HG03565 (cell line): ENCODE data around the gene SHC1.
A peak's percentile ranks its signal among the peaks of the same experiment; 100 is the strongest.

Source experiments
- ATAC-seq: cut with Tn5 transposase; IDR thresholded peaks from one replicate; pipeline ENCODE4 v1.9.1; 2021; ENCODE audit warnings: mild to moderate bottlenecking, moderate library complexity; ENCODE audit not compliant: unreplicated experiment

SHC1 gene

DNA sequence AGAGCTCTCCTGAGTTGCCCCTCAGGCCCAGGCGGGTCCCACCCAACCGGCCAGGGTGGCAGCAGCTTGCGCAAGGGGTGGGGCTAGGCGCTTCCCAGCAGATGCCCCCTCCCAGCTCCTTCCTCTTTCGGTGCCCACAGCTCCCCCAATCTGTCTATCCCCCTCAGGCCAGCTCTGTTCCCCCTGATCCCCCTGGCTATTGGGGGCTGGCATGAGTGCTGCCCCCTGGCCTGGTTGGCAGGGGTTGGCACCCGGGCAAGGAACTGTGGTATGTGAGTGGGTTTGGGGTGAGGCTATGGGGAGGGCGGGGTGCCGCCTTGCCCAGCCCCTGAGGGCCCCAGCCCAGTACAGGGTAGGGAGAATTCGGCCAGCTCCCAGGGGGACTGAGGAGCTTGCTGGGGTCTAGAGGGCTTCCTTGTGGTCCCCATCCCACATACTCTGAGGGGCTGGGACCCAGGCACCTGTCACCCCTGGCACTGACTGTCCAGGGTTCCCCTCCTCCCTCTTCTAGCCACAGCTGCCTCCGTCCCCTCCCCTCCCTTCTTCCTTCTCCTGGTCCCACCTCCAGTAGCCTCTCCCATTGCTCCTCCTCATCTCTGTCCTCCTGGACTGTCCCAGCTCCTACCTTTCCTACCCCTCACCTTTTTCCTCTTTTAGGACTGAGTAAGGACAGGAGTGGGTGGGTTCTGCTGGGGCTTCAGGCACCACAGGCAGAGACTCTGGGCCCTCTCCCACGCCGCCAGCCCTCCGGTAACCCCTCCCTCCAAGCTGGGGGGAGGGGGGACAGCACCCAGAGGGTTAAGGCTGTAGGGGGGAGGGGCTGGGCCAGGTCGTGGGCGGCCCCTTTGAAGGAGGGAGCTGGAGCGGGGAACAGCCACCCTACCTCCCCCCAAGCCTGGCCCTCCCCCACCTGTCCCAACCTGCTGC lies 37.7 kb upstream of the SHC1 start:
- no peak for ATAC-seq

DNA sequence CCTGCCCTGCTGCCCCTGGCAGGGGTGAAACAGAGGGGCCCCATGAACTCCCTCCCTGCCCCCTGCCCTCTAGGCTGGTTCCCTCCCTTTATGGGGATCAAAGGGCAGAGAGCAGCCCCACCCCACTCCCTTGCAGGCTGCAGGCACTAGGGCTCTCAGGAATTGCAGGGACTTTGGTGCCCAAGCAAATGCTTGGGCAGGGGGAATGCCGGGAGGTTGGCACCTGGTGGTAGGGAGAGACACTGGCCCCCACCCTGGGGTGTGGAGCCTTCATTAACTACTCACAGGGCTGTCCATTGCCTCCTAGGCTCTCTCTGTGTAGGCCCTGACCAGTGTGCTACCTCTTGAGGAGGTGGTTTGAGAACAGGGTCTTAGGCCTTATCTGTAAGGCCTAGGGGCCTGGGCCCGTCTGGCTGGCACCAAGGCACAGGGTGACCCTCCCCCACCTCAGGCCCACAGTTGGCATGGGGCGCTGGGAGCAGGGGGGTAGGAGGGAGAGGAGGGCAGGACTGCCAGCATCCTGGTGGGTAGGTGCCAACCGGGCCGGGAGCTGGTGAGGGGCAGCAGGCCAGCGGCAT lies 36.8 kb upstream of the SHC1 start:
- no peak for ATAC-seq

- no peak for ATAC-seq
These were observed 36.1 kb upstream of the SHC1 start for GRCh38 chr1:155006601-155007101.

- no peak for ATAC-seq
These were observed 34.8 kb upstream of the SHC1 start for GRCh38 chr1:155005076-155006011.

GRCh38 chr1:155004352-155005075 lies 34.0 kb upstream of the SHC1 start:
- no peak for ATAC-seq

DNA sequence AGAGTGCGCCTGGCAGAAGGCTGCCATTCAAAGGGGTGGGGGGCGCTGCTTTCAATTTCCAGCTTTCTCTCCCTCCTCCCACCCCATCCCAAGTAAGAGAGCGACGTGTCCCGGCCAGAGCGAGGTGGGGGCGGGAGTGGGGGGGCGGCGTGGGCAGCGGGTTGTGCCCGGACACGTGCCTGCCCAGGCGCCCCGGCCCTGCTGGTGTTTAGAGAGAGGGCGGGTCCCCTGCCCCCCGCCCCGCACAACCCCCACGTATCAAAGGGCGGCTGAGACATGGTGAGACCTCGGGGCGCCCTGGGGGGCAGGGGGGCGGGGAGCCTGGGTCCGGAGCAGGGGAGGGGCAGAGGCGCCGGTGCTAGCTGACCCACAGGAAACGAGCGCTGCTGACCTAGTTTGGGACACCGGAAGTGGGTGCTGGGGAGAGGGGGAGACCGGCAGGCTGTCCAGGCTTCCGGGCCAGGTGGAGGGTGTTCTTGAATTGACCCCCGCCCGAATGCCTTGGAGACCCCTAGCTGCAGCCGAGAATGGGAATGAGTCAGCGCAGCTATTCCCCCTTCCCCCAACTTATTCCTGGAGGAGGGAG lies 33.3 kb upstream of the SHC1 start:
- ATAC-seq: no peak

- ATAC-seq: no peak
These were observed 32.7 kb upstream of the SHC1 start for GRCh38 chr1:155003227-155003765.

DNA sequence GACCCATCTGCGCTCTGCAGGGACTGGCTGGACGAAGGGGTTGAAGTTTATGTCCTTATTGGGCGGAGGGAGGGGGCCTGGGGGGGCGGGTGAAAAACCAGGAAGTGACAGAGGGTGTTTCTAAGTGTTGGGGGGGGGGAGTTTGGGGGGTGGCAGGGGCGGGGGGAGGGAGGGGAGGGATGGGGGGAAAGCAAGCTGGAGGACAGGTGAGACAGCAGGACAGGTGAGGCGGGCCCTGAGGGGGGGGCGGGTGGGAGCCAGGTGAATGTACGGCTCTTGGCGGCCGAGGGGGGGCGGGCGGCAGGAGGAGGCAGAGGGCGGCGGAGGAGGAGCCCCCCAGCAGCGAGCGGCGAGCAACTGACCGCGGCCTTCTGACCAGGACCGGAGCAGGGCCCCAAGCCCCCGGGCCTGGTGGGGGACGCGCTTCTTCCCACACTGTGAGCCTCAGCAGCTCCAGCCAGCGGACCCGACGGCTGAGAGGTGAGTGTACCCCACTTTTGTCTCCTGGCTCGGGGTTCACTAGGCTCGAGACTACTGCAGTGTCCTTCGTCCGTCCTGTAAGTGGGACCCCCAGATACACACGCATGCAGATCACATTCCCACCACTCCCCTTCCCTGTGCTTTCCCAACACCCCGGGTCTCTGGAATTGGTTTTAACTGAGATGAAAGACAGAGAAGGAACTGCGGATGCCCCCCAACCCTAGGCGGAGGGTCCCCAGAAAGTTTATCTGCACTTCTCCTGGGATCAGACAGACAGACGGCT lies 32.1 kb upstream of the SHC1 start, which contains the start of gene ZBTB7B:
Gene ZBTB7B, plus strand, starts transcription at position 339 of the 763 bp plus-strand sequence. CDS start 11,859 bp downstream, outside the sequence.
- ATAC-seq: no peak

DNA sequence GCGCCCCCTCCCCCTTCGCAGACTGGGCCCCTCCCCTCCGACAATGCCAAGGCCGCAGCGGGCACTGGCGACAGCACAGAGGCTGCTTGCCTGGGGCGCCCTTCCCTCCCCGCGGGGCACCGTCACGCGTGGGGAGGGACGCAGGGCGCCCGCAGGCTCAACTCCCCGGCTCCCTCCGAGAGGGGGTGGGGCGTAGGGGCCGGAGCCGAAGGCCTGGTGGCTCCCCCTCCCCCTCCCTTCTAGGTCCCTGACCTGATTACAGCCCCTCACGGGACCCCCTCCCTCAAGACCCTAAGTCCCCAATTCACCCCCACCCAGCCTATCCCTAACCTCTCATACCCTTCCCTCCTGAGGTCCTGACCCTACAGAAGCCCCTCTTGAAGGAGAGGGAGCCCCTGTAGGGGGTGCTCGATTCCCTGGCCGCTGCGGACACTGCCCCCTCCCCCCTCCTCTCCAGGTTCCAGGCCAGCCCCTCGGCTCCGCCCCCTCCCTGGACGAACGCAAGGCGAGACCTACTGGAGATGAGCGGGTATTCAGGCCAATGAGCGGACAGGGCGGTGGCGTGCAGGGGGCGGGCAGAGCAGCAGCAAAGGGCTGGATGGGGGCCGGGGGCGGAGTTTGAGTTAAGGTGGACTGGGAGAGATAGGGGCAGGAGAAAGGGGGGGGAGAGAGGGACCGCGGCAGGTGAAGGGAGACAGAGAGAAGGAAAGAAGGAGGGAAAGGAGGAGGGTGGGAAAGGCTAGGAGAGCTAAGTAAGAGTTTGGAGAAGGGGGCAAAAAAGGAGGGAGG lies 31.3 kb upstream of the SHC1 start:
- peak; percentile 45 for ATAC-seq

- no peak for ATAC-seq
These were observed 30.8 kb upstream of the SHC1 start for GRCh38 chr1:155001425-155001674.

DNA sequence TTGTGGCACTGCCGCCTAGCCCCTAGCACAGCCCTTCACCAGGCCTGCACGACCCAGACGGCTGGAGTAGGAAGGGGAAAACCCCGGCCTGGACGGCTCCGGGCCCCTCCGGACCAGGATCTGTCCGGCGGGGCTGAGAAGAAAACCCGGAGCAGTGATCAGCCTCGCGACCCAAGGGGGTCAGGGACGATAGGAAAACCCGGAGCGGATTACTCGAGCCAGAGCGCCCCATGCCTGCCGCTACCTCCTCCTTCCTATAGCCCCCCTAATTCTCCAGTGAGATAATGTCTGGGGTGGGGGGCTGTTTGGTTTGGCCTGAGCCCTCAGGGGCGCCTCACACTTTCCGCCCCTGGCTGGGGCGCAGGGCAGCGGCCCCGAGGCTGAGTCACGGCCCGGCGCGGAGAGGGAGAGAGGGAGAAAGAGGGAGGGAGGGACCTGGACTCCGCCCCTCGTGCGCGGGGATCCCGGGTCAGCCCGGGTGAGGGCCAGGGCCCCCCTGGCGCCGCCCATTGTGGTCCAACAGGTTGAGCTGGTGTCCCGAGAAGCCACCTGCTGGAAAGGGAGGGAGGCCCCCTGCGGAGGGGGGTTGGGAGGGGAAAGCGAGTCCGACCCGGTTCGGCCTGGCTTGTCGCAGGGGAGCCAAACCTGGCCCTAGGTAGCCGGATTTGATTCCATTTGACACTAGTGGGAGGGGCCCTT lies 30.3 kb upstream of the SHC1 start:
- ATAC-seq: no peak

DNA sequence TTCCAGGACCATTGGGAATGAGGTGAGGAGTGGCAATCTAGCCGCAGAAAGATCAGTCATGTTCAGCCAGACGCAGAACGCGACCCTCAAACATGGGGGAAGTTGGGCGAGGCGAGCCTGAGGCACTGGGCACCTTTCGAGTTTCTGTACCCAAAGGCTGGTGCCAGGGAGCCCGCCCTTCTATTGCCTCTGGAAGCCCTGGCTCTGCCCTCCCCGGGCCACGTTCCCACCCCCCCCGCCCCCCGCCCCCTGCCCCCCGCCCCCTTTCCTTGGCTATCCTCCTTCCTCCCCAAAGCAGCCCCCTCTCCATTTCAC lies 29.8 kb upstream of the SHC1 start:
- ATAC-seq: no peak

DNA sequence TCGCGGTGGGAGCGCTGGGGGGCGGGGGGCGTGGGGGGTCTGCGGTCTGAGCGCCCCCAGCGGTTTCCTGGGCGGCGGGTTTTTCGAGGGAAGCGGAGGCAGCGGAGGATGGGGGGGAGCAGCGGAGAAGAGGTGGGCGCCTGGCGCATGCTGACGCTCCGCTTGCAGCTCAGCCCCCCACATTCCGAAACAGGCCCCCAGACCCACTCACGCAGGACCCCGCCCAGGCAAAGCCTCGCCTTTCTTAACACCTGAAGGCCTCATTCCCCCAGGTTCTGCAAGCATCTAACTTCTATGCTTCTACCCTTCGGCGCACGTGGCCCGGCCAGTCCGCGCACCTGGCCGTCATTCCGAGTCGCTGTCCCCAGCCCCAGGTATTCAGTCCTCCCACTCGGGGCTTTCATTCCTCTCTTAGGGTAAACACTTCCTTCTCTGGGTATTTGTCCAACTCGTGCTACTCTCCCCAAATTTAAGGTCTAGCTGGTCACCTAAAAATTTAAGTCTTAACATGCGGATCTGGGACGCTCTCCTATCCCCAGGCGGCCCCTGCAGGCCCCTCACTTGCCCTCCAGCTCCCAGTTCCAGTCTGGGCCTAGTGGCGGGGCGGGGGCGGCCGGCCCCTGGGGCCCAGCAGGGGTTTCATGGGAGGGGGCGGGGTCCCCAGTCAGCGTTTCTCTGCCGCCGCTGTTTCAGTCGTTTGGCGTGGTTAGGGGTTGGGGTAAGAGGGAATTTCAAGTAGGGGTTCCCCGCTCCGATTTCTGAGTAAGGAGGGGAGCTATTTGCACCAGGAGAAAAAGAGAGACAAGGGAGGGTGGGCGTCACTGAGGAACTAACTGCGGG lies 29.2 kb upstream of the SHC1 start:
- no peak for ATAC-seq

DNA sequence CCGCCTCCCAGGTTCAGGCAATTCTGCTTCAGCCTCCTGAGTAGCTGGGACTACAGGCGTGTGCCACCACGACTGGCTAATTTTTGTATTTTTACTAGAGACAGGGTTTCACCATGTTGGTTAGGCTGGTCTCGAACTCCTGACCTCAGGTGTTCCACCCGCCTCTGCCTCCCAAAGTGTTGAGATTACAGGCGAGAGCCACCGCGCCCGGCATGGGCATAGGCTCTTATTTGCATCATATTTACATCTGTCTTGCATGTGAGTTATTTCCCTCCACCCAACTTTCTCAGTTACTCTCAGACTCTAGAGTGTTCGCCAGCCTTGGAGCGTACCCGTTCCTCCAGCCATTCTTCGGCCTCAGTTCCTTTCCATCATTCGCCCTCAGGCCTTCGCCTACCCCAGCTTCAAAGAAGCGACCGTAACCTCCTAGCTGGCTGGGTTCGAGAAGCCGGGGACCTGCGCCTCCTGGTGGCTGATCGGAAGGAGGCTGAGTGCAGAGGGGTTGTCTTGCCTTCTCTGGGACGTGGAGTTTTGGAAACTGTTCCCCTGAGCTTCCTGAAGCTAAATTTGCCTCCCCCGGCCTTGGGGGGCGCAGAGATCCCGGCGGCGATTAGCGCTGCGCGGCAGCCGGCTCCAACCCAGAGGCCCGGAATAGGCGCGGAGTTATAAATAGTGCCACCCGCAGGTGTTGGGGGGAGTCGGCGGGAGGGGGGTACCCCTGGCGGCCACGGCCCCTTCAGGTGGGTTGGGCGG lies 28.4 kb upstream of the SHC1 start:
- no peak for ATAC-seq

DNA sequence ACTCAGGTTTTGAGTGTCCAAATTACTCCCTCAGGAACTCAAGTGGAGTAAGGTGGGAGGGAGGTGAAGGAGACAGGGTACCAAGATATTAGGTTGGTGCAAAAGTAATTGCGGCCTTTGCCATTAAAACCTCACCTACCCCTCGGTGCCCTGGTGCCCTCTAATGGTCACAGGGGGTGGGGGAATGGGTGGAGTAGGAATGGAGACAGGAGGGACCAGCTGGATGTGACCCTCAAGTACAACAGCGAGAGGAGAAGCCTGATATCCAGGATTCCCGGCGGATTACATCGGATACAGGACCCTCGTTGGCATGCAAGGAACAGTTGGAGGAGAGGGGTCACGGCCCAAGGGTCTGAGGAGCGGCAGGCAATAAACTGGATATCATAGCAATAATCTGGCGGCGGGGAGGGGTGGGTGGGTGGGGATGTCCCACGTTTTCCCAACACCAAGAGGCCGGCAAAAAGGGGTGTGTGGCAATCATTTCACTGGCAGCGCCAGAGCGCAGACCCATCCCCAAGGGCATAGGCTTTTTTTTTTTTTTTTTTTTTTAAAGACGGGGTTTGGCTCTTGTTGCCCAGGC lies 27.7 kb upstream of the SHC1 start:
- no peak for ATAC-seq
